AG04450 (cell line): ENCODE results near the gene NINL. TPM values are rescaled to one million over a fixed set of nuclear protein-coding genes. Genes with fewer than 3 reads are reported as not detected.

Source experiments
- CTCF ChIA-PET: fragments of 300-600, 350-600 bp; formaldehyde crosslinking; extraction: SDS; loops from one replicate; lab custom pipeline; 2022; ENCODE audit warnings: antibody characterized with exemption, inconsistent platforms; lab: Charles Lee
- POLR2A ChIA-PET: fragments of 350-600 bp; formaldehyde crosslinking; extraction: SDS; loops from one replicate; lab custom pipeline; 2021; ENCODE audit warnings: antibody characterized with exemption, inconsistent platforms; lab: Yijun Ruan, JAX
- DNase-seq: peaks from one replicate; pipeline ENCODE4 v3.0.0-alpha.2; 2011; ENCODE audit warnings: low read depth, low spot score
- H3K27ac ChIP-seq: one replicate; pipeline ENCODE4 v1.5.1; 2012; ENCODE audit warnings: low read depth, low read length, control low read depth
- H3K27me3 ChIP-seq: one replicate; pipeline ENCODE4 v1.6.0; 2012; ENCODE audit warnings: low read length; ENCODE audit not compliant: control insufficient read depth, insufficient read depth
- H3K4me3 ChIP-seq: 2 replicates; pipeline ENCODE4 v1.5.1; 2011; ENCODE audit warnings: mild to moderate bottlenecking, low read depth, low read length, control low read depth
- H3K9me3 ChIP-seq: 2 replicates; pipeline ENCODE4 v1.5.1; 2012; ENCODE audit warnings: low read length; ENCODE audit not compliant: control insufficient read depth, insufficient read depth
- polyA plus RNA-seq: library from polyadenylated mRNA; depleted of rRNA; stranded (reverse); fragments of >200 nt; gene quantifications from 2 replicates; pipeline ENCODE4 v1.2.3, GENCODE V29; 2011
- TF ChIP-seq, protein P1 (sequence below): IDR thresholded peaks from 2 replicates; pipeline ENCODE4 v1.5.1; 2011; ENCODE audit warnings: low read depth, low read length, control low read depth, inconsistent platforms

NINL gene
- polyA plus RNA-seq, 1 experiment = 10.4 TPM

DNA sequence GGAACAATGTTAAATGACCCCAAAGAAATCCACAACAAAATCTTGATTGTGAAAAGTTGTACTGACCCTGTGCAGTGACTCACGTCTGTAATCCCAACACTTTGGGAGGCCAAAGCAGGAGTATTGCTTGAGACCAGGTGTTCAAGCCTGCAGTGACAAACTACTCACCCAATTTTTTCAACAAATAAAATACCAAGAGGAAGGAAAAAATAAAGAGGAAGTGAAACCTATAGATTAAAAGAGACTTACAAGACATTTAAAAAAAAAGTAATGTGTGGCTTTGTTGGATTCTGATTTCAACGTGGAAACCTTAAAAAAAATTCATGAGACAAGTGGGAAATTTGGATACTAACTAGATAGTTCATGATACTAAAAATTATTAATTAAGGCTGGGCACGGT, 146.0 kb downstream of the NINL start:
- no peak overlapping the region for H3K27ac ChIP-seq
- DNase-seq = no peak
- ChIA-PET CTCF (no interaction called here), POLR2A (no interaction called here)
- no peaks in the 10 kb centered on the region for H3K9me3 ChIP-seq
- H3K27me3 ChIP-seq = no peaks in the 10 kb centered on the region
- H3K4me3 ChIP-seq = no peak overlapping the region
- TF ChIP-seq, protein P1, sequence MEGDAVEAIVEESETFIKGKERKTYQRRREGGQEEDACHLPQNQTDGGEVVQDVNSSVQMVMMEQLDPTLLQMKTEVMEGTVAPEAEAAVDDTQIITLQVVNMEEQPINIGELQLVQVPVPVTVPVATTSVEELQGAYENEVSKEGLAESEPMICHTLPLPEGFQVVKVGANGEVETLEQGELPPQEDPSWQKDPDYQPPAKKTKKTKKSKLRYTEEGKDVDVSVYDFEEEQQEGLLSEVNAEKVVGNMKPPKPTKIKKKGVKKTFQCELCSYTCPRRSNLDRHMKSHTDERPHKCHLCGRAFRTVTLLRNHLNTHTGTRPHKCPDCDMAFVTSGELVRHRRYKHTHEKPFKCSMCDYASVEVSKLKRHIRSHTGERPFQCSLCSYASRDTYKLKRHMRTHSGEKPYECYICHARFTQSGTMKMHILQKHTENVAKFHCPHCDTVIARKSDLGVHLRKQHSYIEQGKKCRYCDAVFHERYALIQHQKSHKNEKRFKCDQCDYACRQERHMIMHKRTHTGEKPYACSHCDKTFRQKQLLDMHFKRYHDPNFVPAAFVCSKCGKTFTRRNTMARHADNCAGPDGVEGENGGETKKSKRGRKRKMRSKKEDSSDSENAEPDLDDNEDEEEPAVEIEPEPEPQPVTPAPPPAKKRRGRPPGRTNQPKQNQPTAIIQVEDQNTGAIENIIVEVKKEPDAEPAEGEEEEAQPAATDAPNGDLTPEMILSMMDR = no peak

DNA sequence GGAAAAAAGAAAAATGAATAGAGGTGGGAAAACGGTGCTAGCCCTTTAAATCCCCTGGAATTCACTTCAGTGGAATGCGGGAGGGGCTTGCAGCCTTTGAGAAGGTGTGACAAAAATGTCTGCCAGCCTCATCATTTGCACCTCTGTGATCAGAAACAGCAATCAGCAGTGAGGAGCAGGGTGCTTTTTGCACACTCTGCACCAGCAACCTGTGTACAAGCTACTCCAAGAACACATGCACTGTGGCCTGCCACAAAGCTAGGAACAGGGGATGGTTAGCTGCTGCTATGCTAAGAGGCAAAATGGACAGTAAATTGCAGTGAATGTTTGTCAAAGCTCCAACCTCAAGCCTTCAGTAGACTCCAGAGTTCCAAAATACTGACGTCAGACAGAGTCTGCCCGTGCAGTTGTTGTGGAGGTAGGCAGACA, 148.2 kb downstream of the NINL start:
- Histone ChIP-seq H3K9me3 (no peaks in the 10 kb centered on the region), H3K4me3 (no peak overlapping the region), H3K27me3 (no peaks in the 10 kb centered on the region), H3K27ac (no peak overlapping the region)
- CTCF ChIA-PET = no interaction called here
- POLR2A ChIA-PET = no interaction called here
- TF ChIP-seq, protein P1 = no peak
- DNase-seq = no peak

DNA sequence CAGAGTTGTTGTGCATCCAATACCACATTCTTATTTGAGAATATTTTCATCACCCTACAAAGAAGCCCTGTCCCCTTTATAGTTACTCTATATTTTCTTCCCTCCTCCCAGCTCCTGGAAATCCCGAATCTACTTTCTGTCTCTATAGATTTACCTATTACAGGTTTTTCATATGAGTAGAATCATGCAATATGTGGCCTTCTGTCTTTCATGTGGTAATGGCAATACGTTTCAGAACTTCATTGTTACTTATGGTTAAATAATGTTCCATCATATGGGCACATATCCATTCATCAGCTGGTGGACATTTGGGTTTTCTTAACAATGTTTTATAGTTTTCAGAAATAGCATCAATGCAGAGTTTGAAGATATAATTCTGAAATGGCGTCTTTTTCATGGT, 160.8 kb downstream of the NINL start:
- Histone ChIP-seq H3K27me3 (no peaks in the 10 kb centered on the region), H3K27ac (no peak overlapping the region), H3K4me3 (no peak overlapping the region), H3K9me3 (no peaks in the 10 kb centered on the region)
- TF ChIP-seq, protein P1 = no peak
- ChIA-PET POLR2A (no interaction called here), CTCF (no interaction called here)
- no peak for DNase-seq

DNA sequence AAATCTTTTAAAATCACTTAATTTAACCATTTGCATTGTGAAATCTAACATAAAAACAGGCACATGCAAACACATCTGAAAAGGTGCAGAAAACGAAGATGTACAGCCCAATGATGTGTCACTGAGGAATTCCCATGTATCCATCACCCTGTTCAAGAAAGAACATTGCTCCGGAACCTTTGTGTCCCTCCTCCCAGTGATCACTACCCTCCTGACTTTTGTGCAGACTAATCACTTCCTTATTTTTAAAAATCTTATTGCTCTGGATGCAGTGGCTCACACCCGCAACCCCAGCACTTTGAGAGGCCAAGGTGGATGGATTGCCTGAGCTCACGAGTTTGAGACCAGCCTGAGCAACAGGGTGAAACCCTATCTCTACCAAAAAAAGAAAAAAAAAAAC, 163.3 kb downstream of the NINL start:
- H3K27ac ChIP-seq = no peak overlapping the region
- TF ChIP-seq, protein P1 = no peak
- no peaks in the 10 kb centered on the region for H3K27me3 ChIP-seq
- CTCF ChIA-PET = no interaction called here
- H3K9me3 ChIP-seq = no peaks in the 10 kb centered on the region
- POLR2A ChIA-PET = no interaction called here
- H3K4me3 ChIP-seq = no peak overlapping the region
- no peak for DNase-seq

DNA sequence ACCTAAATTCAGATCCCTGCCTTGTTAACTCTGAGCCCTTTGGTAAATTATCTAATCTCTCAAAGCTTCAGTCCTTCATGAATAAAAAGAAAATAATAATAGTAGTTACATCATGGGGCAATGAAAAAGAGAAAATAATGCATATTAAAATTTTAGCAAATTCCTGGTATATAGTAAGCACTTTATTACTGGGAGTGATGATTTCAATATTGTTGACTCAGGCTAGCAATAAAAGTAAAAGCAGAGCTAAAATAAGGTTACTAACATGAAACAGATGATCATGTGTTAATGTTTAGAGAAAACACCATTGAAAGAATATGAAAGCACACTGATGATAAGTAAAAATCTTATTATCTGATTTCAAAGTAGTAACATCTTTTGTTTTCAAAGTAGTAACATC, 164.2 kb downstream of the NINL start:
- Histone ChIP-seq H3K27ac (no peak overlapping the region), H3K4me3 (no peak overlapping the region), H3K9me3 (no peaks in the 10 kb centered on the region), H3K27me3 (no peaks in the 10 kb centered on the region)
- ChIA-PET POLR2A (no interaction called here), CTCF (interaction anchor here (0.6 to 1.1 kb wide), 2 partner anchors 22 to 1697 kb away, joined by 4 to 5 read pairs; no protein-coding TSS in a partner anchor)
- DNase-seq = no peak
- TF ChIP-seq, protein P1 = no peak
